Upper lobe of left lung (tissue), 4 donors: ENCODE measurements around the gene CRHR2.

ENCODE experiments used
- POLR2A ChIP-seq, 4 donors: fragments of 450-650 bp; IDR thresholded peaks; one replicate each; pipeline ENCODE4 v1.5.1; 2016 to 2017; ENCODE audit warnings: antibody characterized with exemption in 4 of 4, mild to moderate bottlenecking in 2 of 4
- POLR2AphosphoS5 ChIP-seq, 2 donors: sonication (generic); formaldehyde crosslinking; IDR thresholded peaks; one replicate each; pipeline ENCODE4 v1.5.1; 2017; ENCODE audit warnings: antibody characterized with exemption in 2 of 2
- TF ChIP-seq, protein P1 (sequence below), 6 experiments: fragments of 450-650 bp in 4 of 6; fragments of 200-600 bp in 2 of 6; sonication (generic) in 2 of 6; IDR thresholded peaks; one replicate each; pipeline ENCODE4 v1.5.1; 2016 to 2019; ENCODE audit warnings: antibody characterized with exemption in 6 of 6

DNA sequence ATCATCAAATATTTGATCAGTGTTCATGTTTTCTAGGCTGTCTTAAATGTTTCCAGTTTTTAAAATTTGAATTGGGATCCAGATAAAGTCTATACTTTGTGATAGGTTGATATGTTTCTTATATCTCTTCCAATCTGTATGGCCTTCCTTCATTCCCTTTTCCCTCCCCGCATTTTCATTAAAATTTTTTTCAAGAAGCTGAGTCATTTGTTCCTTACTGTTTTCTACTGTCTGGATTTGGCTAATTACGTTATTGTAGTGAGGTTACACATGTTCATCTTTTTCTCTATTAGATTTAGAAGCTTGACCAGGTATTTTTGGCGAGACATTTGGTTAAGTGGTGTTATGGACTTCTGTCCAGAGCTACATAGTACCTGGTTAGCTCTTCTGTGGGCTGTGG lies 76.4 kb downstream of the CRHR2 start:
- no peak for TF ChIP-seq POLR2AphosphoS5 (IDR thresholded peaks at IDR 0.05)
- TF ChIP-seq, protein P1, sequence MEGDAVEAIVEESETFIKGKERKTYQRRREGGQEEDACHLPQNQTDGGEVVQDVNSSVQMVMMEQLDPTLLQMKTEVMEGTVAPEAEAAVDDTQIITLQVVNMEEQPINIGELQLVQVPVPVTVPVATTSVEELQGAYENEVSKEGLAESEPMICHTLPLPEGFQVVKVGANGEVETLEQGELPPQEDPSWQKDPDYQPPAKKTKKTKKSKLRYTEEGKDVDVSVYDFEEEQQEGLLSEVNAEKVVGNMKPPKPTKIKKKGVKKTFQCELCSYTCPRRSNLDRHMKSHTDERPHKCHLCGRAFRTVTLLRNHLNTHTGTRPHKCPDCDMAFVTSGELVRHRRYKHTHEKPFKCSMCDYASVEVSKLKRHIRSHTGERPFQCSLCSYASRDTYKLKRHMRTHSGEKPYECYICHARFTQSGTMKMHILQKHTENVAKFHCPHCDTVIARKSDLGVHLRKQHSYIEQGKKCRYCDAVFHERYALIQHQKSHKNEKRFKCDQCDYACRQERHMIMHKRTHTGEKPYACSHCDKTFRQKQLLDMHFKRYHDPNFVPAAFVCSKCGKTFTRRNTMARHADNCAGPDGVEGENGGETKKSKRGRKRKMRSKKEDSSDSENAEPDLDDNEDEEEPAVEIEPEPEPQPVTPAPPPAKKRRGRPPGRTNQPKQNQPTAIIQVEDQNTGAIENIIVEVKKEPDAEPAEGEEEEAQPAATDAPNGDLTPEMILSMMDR (IDR thresholded peaks at IDR 0.05): no peak
- TF ChIP-seq POLR2A (IDR thresholded peaks at IDR 0.05): no peak
